Airway epithelial cell (primary cell): ENCODE data around the gene SLC43A1. TPM values are rescaled to one million over a fixed set of nuclear protein-coding genes. Genes with fewer than 3 reads are reported as not detected.

Experiments used
- total RNA-seq: library from RNA; depleted of rRNA; stranded (reverse); fragments of >200 nt; gene quantifications from 2 replicates; pipeline ENCODE4 v1.2.3, GENCODE V29; 2015

SLC43A1 gene
- total RNA-seq: 0.79 and 2.1 TPM in 2 replicates

GRCh38 chr11:57515332-57516060 lies at the start of gene SLC43A1:
Gene SLC43A1 (minus strand): TSS chr11:57515702. CDS start chr11:57514111, 1,591 bp downstream.

GRCh38 chr11:57536947-57537619 lies 21.6 kb upstream of the SLC43A1 start, which contains the start of gene SMTNL1:
Gene SMTNL1 (plus strand): TSS chr11:57537595. CDS start chr11:57542643, 5,048 bp downstream.

GRCh38 chr11:57530596-57531507 lies 15.3 kb upstream of the SLC43A1 start, which contains the start of gene TIMM10:
Gene TIMM10 (minus strand): TSS chr11:57530754. CDS start chr11:57530189, 565 bp downstream.

GRCh38 chr11:57460022-57460757 lies 55.3 kb downstream of the SLC43A1 start, which contains the start of gene RTN4RL2:
Gene RTN4RL2 (plus strand): TSS chr11:57460528. CDS start chr11:57460866, 338 bp downstream.

Other genes starting within 250 kb of the SLC43A1 start
- 213 and 231 TPM in 2 replicates for gene TNKS1BP1, start 190.8 kb downstream of the SLC43A1 start, total RNA-seq
- gene SSRP1, start 179.8 kb downstream of the SLC43A1 start, total RNA-seq: 123 and 148 TPM in 2 replicates
- gene P2RX3, start 177.3 kb downstream of the SLC43A1 start, total RNA-seq: not detected in 2 replicates
- not detected in 2 replicates for gene PRG3, start 134.6 kb downstream of the SLC43A1 start, total RNA-seq
- not detected in 2 replicates for gene PRG2, start 125.1 kb downstream of the SLC43A1 start, total RNA-seq
- 36.7 and 39.1 TPM in 2 replicates for gene SLC43A3, start 88.6 kb downstream of the SLC43A1 start, total RNA-seq
- 0.14 TPM in 1 of 2 replicates, not detected in the other for gene RTN4RL2, start 55.2 kb downstream of the SLC43A1 start, total RNA-seq
- 66.0 and 89.9 TPM in 2 replicates for gene TIMM10, start 15.1 kb upstream of the SLC43A1 start, total RNA-seq
- gene SMTNL1, start 21.9 kb upstream of the SLC43A1 start, total RNA-seq: not detected in 2 replicates
- gene UBE2L6, start 52.0 kb upstream of the SLC43A1 start, total RNA-seq: 4.6 and 4.9 TPM in 2 replicates
- gene SERPING1, start 82.0 kb upstream of the SLC43A1 start, total RNA-seq: 0.42 and 1.1 TPM in 2 replicates
- gene YPEL4, start 134.2 kb upstream of the SLC43A1 start, total RNA-seq: not detected in 2 replicates
- 14.5 and 16.4 TPM in 2 replicates for gene CLP1, start 142.1 kb upstream of the SLC43A1 start, total RNA-seq
- 35.3 and 50.7 TPM in 2 replicates for gene ZDHHC5, start 152.4 kb upstream of the SLC43A1 start, total RNA-seq
- gene MED19, start 196.5 kb upstream of the SLC43A1 start, total RNA-seq: 7.3 and 18.8 TPM in 2 replicates
- gene TMX2, start 196.9 kb upstream of the SLC43A1 start, total RNA-seq: 47.6 and 65.7 TPM in 2 replicates
- gene SELENOH, start 225.8 kb upstream of the SLC43A1 start, total RNA-seq: 174 and 240 TPM in 2 replicates
- not detected in 2 replicates for gene BTBD18, start 236.1 kb upstream of the SLC43A1 start, total RNA-seq
- gene CTNND1, start 246.1 kb upstream of the SLC43A1 start, total RNA-seq: 151 and 171 TPM in 2 replicates